HG03575 (cell line): Measurements from ENCODE around the gene TMC7.
"Not testable (repeated sequence)": the region's sequence is repeated elsewhere in the genome, so short reads cannot be mapped to it uniquely, and the experiment has no call there.

Source experiments
- ATAC-seq: cut with Tn5 transposase; IDR thresholded peaks from one replicate; pipeline ENCODE4 v1.9.1; 2021; ENCODE audit not compliant: unreplicated experiment, insufficient number of reproducible peaks, low FRiP score; ENCODE audit errors: extremely low read depth

The TMC7 gene

DNA sequence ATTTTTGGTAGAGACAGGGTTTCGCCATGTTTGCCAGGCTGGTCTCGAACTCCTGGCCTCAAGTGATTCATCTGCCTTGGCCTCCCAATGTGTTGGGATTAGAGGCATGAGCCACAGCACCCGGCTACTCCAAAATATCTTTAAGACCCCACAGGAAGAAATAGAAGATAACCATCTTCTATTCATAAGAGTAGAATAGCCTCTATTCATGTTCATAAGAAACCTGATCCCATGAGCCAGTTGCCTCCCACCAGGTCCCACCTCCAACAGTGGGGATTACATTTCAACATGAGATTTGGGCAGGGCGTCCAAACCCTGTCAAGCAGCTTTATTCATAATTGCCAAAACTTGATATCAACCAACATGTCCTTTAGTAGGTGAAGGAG lies 13.9 kb upstream of the TMC7 start:
- ATAC-seq = no peak

DNA sequence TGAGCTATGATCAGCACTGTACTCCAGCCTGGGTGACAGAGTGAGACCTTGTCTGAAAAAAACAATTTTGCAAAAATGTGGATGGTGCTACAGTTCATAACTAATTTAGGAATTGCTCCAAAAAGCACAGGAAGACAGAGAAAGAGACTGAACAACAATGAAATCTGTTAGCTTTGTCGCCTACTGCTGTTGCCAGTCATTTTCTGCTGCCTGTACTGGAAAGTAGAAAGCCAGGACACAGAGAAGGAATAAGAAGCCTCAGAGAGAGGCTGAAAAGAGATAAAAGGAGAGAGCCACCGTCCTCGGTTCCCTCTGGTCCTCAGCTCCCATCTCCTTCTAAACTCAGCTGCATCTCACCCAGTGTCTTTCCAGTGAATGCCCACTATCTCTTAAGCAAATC lies 8.6 kb upstream of the TMC7 start:
- no peak for ATAC-seq

DNA sequence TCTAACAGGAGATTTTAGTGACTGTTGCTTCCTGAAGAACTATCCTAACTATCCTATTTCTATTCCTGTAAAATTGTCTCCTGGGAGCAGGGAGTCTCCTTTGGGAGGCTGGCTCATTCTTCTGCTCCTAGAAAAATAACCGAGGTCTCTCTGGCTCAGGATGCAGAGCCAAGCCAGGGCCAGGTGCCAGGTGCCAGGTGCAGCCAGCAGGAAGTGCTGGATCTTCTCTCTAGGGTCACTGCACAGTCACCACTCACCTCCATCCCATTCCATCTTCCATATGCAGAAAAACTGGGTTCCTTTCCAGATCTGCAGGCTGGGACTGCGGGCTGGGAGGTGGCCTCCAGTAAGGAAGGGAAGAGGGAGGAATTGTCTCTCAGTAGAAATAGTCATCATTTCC lies 3.8 kb upstream of the TMC7 start:
- no peak for ATAC-seq

DNA sequence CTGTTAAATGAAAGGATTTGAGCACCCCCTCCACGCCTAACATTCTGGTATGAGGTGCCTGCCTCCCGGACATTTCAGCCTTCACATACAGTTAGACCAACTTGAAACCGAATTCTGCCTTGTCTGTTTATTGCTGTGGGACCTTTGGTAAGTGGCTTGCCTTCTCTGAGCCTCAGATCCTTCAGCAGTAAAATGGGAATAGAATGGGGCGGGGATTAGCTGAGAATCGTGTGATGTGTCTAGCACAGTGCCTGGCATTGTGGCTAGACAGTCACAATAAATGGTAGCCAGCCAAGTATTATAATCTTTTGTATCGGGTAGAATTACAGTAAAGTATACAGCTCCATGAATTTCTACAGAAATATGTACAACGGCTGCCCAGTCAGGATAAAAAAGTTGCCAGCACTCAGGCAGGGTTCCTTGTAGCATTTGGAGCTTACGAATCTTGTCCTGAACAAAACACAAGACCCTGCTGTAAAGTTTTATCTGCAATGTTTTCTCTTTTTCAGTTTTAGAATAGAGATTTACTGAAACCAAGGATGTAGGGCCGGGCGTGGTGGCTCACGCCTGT lies 786 bp downstream of the TMC7 start:
- ATAC-seq = no peak

DNA sequence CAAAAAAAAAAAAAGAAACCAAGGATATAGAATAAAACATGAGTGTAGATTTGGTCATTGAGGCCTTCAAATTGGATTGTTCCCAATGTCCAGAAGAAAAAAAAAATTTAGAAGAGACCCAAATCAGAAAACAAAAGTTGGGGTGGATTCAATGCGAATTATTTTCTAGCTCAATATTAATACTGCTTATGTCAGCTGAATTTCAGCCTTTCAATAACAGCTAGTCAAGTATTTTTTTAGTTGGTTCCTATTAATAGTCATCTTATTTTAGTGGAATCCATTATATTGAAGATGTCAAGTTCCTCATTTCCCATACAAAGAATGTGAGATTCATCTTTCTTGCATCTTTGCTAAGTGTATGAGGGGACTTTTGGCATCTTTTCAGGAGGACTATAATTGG lies 1.5 kb downstream of the TMC7 start:
- not testable (repeated sequence) for ATAC-seq

DNA sequence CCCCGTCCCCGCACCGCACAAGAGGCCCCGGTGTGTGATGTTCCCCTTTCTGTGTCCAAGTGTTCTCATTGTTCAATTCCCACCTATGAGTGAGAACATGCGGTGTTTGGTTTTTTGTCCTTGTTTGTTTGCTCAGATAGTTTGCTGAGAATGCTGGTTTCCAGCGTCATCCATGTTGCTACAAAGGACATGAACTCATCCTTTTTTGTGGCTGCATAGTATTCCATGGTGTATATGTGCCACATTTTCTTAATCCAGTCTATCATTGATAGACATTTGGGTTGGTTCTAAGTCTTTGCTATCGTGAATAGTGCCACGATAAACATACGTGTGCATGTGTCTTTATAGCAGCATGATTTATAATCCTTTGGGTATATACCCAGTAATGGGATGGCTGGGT lies 8.0 kb downstream of the TMC7 start:
- not testable (repeated sequence) for ATAC-seq

DNA sequence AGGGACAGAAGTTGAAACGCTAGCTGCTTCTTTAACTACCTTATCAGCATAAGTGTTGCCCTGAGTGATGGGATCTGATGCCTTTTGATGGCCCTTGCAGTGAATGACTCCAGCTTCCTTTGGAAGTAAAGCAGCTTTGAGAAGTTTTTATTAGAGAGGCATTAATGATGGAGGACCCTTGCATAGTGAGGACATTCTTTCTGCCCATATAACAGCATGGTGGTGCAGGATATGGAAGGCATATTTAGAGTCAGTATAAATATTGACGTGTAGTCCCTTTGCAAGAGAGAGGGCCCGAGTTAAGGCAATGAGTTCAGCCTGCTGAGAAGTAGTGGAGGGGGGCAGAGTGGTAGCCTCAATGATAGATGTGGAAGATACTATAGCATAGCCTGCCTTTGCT lies 9.8 kb downstream of the TMC7 start:
- not testable (repeated sequence) for ATAC-seq

DNA sequence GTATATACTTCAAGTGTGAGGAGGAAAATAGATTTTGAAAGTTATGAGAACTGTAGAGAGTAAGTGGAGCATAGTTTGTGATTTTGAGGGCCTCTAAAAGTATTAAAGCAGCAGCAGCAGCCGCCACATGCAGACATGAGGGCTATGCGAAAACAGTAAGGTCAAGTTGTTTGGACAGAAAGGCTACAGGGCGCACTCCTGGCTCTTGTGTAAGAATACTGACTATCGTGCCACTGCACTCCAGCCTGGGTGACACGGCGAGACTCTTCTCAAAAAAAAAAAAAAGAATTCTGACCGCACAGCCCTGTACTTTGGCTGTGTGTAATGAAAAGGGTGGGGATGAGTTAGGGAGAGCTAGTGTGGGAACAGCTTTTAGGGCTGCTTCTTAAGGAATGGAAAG lies 10.4 kb downstream of the TMC7 start:
- not testable (repeated sequence) for ATAC-seq

DNA sequence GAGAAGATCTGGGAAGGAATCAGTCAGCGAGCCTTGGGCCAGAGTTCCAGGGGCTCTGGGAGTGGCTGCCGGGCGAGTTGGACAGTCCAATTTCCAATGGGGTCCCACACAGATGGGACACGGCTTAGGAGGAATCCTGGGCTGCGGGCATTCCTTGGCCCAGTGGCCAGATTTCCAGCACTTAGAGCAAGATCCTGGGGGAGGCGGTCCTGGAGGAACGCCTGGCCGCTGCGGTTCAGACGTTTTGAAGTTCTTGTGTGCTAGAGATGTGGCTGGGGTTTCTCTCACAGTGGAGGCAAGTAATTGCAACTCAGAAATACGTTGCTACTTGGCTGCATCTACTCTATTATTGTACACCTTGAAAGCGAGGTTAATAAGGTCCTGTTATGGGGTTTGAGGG lies 11.7 kb downstream of the TMC7 start:
- not testable (repeated sequence) for ATAC-seq

DNA sequence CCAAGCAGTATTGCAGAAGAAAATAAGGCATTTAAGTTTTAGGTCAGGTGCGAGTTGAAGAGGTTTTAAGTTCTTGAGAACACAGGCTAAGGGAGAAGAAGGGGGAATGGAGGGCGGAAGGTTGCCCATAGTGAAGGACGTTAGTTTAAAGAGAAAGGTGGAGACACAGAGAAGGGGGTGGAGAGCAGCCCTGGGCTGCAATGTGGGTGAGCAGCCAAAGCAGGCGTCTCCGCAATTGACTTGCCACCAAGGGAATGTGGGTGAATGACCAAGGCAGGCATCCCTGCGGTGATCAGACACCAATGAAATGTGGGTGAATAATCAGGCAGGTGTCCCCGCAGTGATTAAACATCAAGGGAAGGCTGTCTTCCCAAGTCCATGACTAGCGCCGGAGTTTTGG lies 12.8 kb downstream of the TMC7 start:
- ATAC-seq = not testable (repeated sequence)

DNA sequence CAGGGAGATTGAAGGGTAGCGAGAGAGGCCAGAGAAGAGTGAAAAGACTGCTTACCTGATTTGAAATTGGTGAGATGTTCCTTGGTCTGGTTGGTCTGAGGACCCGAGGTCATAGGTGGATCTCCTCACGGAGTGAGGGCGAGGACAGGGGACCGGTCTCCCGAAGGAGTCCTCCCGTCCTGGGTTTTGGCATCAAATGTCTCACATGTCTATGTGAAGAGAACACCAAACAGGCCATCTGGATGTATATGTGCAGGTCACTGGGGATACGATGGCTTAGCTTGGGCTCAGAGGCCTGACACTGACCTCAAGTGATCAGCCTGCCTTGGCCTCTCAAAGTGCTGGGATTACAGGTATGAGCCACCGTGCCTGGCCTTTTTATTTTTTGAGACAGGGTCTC lies 13.3 kb downstream of the TMC7 start:
- ATAC-seq = not testable (repeated sequence)

DNA sequence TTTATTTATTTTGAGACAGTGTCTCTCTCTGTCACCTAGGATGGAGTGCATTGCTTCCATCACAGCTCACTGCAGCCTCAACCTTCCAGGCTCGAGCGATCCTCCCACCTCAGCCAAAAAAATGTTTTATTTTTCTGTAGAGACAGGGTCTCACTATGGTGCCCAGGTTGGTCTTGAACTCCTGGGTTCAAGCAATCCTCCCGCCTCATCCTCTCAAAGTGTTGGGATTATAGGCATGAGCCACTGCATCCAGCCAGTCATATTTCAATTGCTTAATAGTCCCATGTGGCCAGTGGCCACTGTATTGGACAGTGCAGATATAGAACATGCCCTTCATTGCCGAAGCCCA lies 15.3 kb downstream of the TMC7 start:
- no peak for ATAC-seq

DNA sequence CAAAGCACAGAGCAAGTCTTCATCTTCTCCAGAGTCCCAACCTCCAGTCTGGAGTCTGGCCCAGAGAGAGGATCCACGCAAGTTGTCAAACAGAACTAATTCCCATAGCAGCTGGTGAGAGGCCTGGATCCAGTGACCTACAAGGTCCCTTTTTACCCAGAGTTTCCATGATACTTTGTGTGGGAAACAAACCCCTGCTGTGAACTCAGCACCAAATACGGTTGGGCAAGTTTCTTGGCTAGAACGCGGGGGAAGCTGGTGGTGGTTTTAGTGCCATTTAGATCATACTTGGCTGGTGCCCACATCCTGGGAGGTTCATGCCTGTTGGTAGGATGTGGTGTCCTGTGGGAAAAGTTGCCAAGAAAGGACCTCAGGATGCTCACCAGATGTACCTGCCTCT lies 18.1 kb downstream of the TMC7 start:
- ATAC-seq = no peak

DNA sequence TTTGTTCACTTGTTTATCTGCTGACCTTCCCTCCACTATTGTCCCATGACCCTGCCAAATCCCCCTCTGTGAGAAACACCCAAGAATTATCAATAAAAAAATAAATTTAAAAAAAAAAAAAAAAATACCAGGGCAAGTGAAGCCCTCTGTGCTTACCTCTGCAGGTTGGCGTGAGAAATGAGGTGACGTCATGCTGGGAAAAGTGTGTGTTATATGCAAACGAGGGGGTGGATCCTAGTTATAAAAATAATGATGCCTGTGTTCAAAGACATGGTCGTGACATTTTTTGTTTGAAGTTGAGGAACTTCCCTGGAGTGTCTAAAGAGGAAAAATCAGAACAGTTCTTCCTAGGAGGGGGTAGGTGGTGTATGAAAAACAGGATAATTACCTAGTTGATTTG lies 20.2 kb downstream of the TMC7 start:
- ATAC-seq = no peak

DNA sequence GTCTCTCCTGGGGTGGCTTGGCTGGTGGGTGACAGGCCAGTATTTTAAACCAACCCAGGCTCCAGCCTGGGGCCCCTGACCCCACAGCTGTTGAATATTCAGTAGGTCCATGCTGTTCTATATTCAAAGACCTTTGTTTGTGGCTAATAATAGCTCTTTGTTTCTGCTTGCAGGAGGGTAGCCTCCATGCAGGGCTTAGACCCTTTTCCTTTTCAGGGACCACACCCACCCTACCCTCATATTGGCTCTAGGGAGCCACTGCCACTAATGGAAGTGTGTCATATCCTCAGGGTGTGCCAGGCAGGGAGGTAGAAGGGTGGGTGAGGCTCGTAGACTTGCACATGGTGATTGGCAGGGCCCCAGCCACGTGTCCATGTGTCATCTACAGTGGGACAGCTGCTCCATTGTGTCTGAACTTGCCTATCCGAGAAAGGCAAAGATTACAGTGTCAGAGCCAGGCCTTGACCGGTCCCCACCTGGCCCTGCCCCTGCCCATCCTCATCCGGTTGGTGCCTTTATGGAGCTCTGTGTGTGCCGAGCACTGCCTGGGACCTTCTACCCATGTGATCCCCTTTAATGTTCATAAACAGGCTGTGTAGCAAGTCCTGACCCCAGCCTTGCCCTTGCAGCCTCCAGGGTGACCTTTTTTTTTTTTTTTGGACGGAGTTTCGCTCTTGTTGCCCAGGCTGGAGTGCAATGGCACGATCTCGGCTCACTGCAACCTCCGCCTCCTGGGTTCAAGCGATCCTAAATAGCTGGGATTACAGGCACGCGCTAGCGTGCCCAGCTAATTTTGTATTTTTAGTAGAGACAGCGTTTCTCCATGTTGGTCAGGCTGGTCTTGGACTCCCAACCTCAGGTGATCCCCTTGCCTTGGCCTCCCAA lies 22.1 kb downstream of the TMC7 start:
- ATAC-seq = no peak

DNA sequence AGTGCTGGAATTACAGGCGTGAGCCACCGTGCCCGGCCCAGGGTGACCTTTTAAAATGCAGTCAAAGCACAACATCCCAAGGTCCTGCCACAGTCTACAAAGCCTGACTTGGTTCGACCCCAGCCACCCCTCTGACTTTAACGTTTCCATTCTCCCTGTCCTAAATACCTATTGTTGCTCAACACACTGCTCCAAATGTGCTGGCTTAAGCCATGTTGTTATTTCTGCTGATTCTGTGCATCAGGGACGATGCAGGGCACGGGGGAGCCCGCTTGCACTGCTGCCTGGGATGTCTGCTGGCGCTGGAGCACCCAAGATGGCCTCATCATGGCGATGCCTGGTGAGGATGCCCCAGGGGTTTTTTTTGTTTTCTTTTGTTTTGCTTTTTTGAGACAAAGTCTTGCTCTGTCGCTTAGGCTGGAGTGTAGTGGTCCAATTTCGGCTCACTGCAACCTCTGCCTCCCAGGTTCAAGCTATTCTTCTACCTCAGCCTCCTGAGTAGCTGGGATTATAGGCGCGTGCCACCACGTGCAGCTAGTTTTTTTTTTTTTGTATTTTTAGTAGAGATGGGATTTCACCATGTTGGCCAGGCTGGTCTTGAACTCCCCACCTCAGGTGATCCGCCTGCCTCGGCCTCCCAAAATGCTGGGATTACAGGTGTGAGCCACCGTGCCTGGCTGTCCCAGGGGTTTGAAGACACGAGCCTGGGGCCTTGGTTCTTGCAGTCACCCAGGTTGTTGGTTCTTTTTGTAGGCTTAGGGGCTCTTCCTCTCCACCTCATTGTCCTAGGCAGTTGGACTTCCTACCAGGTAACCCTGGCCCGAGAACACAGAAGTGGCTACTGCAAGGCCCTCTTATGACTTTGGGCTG lies 22.9 kb downstream of the TMC7 start:
- ATAC-seq = no peak

DNA sequence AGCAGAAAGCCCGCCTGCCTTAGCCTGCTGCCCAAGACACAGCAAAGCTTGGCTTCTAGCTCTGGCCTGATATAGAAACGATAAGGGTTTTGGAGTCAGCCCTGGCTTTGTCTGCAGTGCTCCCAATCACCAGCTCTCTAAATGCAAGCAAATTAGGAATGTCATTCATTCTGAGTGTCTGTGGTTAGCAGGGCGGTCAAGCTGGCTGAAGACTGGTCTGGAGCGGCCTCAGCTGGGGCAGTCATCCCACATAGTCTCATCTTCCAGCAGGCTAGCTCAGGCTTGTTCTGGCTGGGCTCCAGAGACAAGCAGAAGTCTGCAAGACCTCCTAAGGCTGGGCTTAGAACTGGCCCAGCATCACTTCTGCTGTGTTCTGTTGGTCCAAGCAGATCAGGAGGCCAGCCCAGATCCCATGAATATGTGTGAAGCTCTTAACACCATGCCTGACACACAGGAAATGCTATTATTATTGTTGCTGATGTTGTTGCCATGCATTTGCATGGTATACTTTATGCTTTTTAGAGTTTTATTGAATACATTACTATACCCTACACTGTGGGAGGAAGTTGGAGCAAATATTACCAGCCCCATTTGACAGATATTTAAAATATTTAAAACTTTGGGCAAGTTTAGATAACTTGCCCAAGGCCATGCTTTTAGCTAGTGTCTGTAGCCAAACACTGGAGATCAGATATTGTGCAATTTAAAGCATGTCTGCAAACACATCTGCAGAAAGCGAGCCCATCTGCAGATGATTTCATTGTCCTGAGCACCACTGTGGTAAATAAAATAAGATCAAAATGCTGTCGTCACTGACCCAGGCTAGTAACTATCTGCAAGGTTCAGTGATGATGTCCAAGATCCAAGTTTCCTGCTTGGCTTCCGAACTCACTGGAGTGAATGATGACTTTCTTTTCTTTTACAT lies 24.8 kb downstream of the TMC7 start:
- no peak for ATAC-seq

DNA sequence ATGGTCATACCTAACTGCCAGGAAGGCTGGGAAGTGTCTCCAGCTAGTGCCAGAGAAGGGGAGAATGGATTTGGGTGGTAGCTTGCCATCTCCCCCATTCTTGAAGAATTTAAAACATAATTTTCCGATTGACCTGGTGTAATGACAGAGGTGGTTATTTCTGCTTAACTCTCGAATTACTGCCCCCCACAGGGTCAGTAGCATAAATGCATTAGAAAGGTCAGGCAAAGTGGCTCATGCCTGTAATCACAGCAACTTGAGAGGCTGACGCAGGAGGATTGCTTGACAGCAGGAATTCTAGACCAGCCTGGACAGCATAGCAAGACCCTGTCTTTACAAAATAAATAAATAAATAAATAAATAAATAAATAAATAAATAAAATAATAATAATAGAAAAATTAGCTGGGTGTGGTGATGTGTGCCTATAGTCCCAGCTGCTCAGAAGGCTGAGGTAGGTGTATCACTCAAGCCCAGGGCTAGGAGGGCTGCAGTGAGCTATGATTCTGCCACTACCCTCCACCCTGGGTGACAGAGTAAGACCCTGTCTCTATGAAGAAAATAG lies 27.5 kb downstream of the TMC7 start:
- no peak for ATAC-seq

DNA sequence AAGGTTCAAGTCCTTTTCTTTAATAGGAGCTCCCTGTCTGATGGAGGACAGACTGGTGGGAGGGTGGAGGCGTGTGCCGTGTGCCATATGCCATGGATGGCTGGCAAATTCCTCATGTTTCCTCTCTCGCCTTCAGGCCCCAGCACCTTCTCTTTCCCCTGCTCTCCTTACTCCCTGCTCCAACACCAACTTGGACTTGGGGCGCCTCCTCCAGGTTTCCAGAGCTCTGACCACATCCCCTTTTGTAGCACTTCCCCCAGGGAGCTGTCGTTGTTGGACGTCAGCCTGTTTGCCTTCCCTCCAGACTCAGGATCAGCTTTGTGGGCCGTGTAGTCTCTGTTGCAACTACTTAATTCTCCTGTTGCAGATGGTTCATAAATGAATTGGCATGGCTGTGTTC lies 30.7 kb downstream of the TMC7 start:
- no peak for ATAC-seq
